Memory B cell (primary cell): ENCODE data around the gene ATXN1.

Experiments used
- ATAC-seq: fragments of 150-1000 bp; cut with Tn5 transposase; 2 replicates; pipeline ENCODE4 v1.10.0; 2021; ENCODE audit warnings: low read depth, mild to moderate bottlenecking, moderate library complexity
- DNase-seq, 2 donors: peaks; one replicate each; pipeline ENCODE4 v3.0.0; 2022; ENCODE audit warnings: low spot score in 2 of 2
- H3K27ac Mint-ChIP-seq: one replicate; pipeline ENCODE4 v1.8.0; 2022; ENCODE audit warnings: mild to moderate bottlenecking, moderate library complexity, mixed read lengths
- H3K27me3 Mint-ChIP-seq: one replicate; pipeline ENCODE4 v1.8.0; 2022; ENCODE audit warnings: mixed read lengths
- H3K36me3 Mint-ChIP-seq: one replicate; pipeline ENCODE4 v1.8.0; 2022; ENCODE audit warnings: mild to moderate bottlenecking, mixed read lengths
- H3K4me1 Mint-ChIP-seq: one replicate; pipeline ENCODE4 v1.8.0; 2022; ENCODE audit warnings: mixed read lengths
- H3K4me3 Mint-ChIP-seq: one replicate; pipeline ENCODE4 v1.8.0; 2022; ENCODE audit warnings: mild to moderate bottlenecking, moderate library complexity, mixed read lengths
- H3K9me3 Mint-ChIP-seq: one replicate; pipeline ENCODE4 v1.8.0; 2022; ENCODE audit warnings: mixed read lengths

Gene ATXN1

DNA sequence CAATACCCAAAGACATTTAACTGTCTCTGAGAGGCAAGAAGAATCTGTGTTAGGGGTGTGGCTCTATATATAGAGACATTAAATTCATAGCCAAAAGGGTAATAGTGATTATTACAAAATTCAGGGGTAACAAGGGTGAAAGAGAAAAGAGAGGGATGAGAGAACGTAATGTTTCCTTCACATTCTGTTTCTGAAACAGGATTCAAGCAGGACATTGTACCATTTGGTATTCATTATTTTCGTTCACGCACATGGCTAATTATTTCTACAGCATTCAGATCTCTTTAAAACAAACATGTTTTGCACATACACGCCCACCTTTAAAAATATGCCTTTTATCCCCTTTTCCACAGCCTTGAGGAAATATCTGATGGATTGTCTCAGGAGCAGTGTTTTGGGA lies 400.1 kb downstream of the ATXN1 start:
- no peak for DNase-seq
- Mint-ChIP-seq H3K36me3 (peaks cover 3% of the 10 kb centered on the region), H3K4me1 (no peaks in the 10 kb centered on the region), H3K27me3 (no peaks in the 10 kb centered on the region), H3K9me3 (no peaks in the 10 kb centered on the region), H3K27ac (no peak overlapping the region), H3K4me3 (no peak overlapping the region)
- ATAC-seq, result no peak

DNA sequence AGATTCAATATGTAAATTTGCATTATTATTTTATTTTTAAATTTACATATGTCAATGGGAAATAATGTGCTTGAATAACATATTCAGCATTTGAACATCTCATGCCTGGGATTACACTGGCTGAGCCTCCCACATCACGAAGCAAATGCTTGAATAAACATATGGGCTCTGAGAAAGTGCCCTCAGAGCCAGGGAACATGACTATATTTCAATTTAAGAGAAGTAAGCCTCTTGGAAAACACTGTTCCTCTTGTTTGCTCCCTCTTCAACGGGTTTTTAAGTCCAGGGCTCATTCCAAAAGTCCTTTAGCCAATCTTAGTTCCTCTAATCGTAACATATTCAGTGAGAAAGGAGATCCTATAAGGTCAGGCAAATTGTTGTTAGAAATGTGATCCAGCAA lies 400.9 kb downstream of the ATXN1 start:
- Mint-ChIP-seq H3K4me1 (peaks cover 3% of the 10 kb centered on the region), H3K27ac (no peak overlapping the region), H3K27me3 (no peaks in the 10 kb centered on the region), H3K9me3 (peaks cover 2% of the 10 kb centered on the region), H3K4me3 (no peak overlapping the region), H3K36me3 (peaks cover 6% of the 10 kb centered on the region)
- DNase-seq (no peak), ATAC-seq (no peak)

DNA sequence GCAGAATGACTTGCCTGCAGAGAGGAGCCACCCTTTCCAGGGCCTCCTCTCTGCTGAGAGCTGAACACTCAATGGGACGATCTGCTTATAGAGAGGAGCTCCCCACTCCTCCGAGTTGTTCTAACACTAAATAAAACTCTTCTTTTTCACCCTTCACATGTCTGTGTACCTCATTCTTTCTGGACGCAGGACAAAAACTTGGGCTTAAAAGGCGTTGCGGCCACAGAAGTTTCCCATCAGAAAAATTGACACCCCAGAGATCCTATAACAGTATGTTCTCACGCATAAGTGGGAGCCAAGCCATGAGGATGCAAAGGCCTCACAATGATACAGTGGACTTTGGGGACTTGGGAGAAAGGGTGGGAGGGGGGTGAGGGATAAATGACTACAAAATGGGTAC lies 401.7 kb downstream of the ATXN1 start:
- peaks cover 6% of the 10 kb centered on the region for H3K36me3 Mint-ChIP-seq
- peaks cover 2% of the 10 kb centered on the region for H3K9me3 Mint-ChIP-seq
- H3K4me1 Mint-ChIP-seq, result peaks cover 3% of the 10 kb centered on the region
- H3K4me3 Mint-ChIP-seq, result no peak overlapping the region
- no peak for DNase-seq
- no peak for ATAC-seq
- H3K27ac Mint-ChIP-seq, result no peak overlapping the region
- H3K27me3 Mint-ChIP-seq, result no peaks in the 10 kb centered on the region

DNA sequence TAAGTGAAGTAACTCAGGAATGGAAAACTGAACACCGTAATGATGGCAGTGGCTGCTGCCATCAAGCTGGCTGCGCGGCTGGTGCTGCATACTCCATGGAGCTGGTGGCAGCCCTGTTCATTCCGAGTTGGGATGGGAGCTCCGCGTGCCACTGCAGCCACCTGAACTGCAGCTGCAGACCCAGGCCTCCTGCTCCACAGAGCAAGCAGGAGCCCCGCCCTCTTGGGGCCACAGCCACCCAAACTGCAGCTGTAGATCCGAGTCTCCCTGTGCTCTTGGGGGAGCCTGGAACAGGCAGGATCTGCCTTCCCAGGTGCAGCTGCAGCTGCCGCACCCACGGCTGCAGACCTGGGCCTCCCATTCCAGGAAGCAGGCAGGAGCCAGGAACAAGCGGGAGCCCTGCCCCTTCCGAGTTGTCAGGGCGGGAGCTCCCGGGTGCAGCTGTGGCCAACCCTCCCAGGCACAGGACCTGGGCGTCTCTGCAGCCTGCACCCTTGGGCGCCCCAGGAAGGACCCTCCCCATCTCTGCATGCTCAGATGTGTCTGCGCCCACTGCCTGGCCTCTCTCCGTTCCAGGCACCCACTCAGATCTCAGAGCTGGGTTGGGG lies 402.6 kb downstream of the ATXN1 start:
- H3K27me3 Mint-ChIP-seq, result no peaks in the 10 kb centered on the region
- H3K4me3 Mint-ChIP-seq, result no peak overlapping the region
- peaks cover 6% of the 10 kb centered on the region for H3K36me3 Mint-ChIP-seq
- no peak overlapping the region for H3K27ac Mint-ChIP-seq
- no peak for ATAC-seq
- H3K9me3 Mint-ChIP-seq, result peaks cover 2% of the 10 kb centered on the region
- H3K4me1 Mint-ChIP-seq, result peaks cover 3% of the 10 kb centered on the region
- DNase-seq, result no peak

DNA sequence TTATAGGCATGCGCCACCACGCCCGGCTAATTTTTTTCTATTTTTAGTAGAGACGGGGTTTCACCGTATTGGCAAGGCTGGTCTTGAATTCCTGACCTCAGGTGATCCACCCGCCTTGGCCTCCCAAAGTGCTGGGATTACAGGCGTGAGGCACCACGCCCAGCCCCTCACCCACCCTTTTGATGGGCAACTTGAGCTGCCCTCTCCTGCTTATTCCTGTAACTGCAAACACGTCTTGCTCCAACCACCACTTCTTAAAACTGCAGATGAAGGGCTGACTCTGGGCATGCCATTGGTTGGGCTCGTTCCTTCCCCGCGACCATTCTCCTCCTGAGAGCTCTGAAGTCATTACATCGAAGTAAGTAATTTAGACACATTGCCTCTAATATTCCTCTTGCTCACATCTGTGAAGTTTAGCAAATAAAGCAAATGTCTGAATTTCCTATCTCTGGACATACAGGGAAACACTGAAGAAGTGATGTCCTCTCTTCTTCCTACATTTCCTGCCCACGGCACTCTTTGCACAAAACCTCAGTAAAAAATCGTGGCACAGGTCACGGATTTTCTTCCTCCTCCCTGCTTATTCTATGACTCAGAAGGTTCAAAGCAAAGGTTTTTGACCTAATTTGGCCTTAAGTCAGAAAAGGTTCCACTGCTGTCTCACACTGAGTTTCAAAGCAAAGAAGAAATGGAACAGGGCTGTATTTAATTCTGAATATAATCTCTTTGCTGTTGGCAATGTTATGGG lies 405.4 kb downstream of the ATXN1 start:
- Mint-ChIP-seq H3K27ac (no peak overlapping the region), H3K4me1 (peaks cover 3% of the 10 kb centered on the region), H3K36me3 (peaks cover 4% of the 10 kb centered on the region), H3K27me3 (no peaks in the 10 kb centered on the region), H3K9me3 (peaks cover 2% of the 10 kb centered on the region), H3K4me3 (no peak overlapping the region)
- DNase-seq (no peak), ATAC-seq (no peak)

DNA sequence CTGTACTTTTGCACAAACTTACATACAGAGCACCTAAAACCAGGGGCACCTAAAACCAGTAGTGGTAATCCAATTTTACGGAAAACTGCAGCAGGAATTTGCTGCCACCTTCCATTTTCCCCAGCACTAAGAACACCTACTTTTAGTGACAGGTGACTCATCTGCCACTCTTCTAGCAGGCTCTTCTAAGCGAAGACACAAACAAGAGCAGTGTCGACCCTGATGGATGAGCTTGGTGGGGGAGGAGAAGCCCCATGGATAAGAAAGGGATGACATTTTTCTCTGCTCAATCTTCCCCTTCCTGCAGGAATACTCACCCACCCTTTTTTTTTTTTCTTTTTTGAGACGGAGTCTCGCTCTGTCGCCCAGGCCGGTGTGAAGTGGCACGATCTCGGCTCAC lies 406.0 kb downstream of the ATXN1 start:
- no peak for ATAC-seq
- H3K27me3 Mint-ChIP-seq, result no peaks in the 10 kb centered on the region
- peaks cover 2% of the 10 kb centered on the region for H3K9me3 Mint-ChIP-seq
- peaks cover 3% of the 10 kb centered on the region for H3K4me1 Mint-ChIP-seq
- no peak overlapping the region for H3K27ac Mint-ChIP-seq
- peaks cover 4% of the 10 kb centered on the region for H3K36me3 Mint-ChIP-seq
- no peak for DNase-seq
- no peak overlapping the region for H3K4me3 Mint-ChIP-seq

DNA sequence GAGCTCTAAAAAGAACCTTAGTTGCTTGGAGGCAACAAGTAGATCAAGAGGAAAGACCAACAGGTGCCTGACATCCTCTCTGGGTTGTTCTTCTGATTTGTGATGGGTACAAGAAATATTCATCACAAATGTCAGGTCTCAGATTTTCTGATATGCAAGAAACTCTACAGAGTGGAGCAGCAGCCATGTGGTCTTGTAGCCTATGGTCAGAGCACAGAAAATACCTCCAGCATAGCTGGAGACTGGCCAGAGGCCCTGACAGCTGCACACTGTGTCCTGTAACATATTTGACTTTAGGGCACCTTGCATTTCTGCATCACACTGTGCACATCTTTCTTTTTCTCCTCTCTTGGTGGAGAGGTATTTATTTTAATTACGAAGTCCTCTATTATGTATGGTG lies 406.6 kb downstream of the ATXN1 start:
- peaks cover 4% of the 10 kb centered on the region for H3K36me3 Mint-ChIP-seq
- no peak overlapping the region for H3K27ac Mint-ChIP-seq
- no peaks in the 10 kb centered on the region for H3K27me3 Mint-ChIP-seq
- no peak for DNase-seq
- H3K4me1 Mint-ChIP-seq, result peaks cover 3% of the 10 kb centered on the region
- ATAC-seq, result no peak
- H3K4me3 Mint-ChIP-seq, result no peak overlapping the region
- peaks cover 2% of the 10 kb centered on the region for H3K9me3 Mint-ChIP-seq

DNA sequence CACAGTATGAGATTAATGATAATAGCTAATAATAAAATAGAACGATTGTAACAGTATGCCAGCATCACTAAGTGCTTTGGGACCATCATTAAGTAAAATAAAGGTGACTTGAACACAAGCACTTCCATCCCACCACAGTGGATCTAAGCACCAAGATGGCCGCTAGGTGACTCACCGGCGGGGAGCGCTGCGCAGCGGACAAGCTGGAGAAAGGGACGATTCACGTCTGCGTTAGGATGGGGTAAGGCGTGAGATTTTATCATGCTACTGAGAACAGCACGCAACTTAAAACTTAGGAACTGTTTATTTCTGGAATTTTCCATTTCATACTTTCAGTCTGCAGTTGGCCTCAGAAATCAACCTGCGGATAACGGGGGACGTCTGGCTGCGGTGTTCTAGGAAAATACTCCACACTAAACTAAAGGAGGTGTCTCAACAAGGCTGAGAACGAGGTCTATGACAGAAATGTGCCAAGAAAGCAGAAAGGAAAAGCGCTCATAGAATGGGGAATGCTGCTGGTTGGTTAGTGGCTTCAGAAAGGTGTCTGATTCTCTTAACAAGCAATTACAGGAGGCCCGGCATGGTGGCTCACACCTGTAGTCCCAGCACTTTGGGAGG lies 408.3 kb downstream of the ATXN1 start:
- peaks cover 2% of the 10 kb centered on the region for H3K9me3 Mint-ChIP-seq
- H3K27ac Mint-ChIP-seq, result no peak overlapping the region
- peaks cover 3% of the 10 kb centered on the region for H3K4me1 Mint-ChIP-seq
- ATAC-seq (no peak), DNase-seq (no peak)
- H3K4me3 Mint-ChIP-seq, result no peak overlapping the region
- peaks cover 4% of the 10 kb centered on the region for H3K36me3 Mint-ChIP-seq
- no peaks in the 10 kb centered on the region for H3K27me3 Mint-ChIP-seq

DNA sequence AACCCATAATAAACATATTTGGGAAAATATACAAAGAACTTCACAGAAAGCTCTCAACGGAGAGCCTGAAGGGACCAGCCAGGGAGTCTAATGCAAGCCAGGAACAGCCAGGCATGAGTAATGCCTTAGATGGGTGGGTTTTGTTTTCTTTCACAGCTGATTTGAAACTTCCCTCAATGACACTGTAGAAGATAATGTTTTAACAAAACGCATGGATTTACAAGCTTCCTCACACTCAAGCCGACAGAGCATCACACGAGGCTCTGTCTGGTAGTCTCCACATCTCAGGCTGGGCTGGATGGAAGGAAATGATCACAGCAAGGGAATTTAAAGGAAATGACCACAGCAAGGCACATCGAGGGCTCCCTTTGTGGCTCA lies 409.0 kb downstream of the ATXN1 start:
- Mint-ChIP-seq H3K4me3 (no peak overlapping the region), H3K36me3 (peaks cover 3% of the 10 kb centered on the region), H3K9me3 (peaks cover 2% of the 10 kb centered on the region), H3K27me3 (no peaks in the 10 kb centered on the region), H3K27ac (no peak overlapping the region), H3K4me1 (peaks cover 3% of the 10 kb centered on the region)
- DNase-seq (no peak), ATAC-seq (no peak)

DNA sequence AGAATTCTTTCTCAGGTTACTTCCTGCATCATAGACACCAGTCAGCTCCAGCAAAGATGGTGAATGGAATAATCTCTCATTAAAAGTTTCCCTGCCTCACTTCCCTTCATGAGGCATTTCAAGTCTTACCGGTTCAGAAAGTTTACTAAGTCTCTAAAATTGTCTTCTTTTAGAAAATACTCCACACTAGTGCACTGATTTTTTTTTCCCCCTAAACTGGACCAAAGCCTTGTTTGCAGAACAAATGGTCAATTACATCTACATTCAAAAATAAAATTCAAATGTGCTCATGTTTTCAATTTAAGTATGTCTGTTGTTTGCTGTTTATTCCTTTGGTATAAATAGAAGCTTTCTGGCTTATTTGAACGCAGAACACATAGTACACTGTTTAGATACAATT lies 411.7 kb downstream of the ATXN1 start:
- Mint-ChIP-seq H3K27ac (no peak overlapping the region), H3K4me3 (no peak overlapping the region), H3K4me1 (no peaks in the 10 kb centered on the region), H3K36me3 (no peaks in the 10 kb centered on the region), H3K9me3 (no peaks in the 10 kb centered on the region), H3K27me3 (no peaks in the 10 kb centered on the region)
- no peak for DNase-seq
- ATAC-seq, result no peak

DNA sequence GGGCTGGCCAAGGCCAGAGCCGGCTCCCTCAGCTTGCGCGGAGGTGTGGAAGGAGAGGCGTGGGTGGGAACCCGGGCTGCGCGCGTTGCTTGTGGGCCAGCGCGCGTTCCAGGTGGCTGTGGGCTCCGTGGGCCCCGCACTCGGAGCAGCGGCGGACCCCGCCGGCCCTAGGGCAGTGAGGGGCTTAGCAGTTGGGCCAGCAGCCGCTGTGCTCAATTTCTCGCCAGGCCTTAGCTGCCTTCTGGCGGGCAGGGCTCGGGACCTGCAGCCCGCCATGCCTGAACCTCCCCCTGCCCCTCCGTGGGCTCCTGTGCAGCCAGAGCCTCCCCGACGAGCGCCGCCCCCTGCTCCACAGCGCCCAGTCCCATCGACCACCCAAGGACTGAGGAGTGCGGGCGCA lies 414.4 kb downstream of the ATXN1 start:
- H3K4me3 Mint-ChIP-seq, result no peak overlapping the region
- DNase-seq (no peak), ATAC-seq (no peak)
- H3K27me3 Mint-ChIP-seq, result no peaks in the 10 kb centered on the region
- H3K9me3 Mint-ChIP-seq, result no peaks in the 10 kb centered on the region
- no peak overlapping the region for H3K27ac Mint-ChIP-seq
- peaks cover 3% of the 10 kb centered on the region for H3K36me3 Mint-ChIP-seq
- H3K4me1 Mint-ChIP-seq, result peaks cover 3% of the 10 kb centered on the region

DNA sequence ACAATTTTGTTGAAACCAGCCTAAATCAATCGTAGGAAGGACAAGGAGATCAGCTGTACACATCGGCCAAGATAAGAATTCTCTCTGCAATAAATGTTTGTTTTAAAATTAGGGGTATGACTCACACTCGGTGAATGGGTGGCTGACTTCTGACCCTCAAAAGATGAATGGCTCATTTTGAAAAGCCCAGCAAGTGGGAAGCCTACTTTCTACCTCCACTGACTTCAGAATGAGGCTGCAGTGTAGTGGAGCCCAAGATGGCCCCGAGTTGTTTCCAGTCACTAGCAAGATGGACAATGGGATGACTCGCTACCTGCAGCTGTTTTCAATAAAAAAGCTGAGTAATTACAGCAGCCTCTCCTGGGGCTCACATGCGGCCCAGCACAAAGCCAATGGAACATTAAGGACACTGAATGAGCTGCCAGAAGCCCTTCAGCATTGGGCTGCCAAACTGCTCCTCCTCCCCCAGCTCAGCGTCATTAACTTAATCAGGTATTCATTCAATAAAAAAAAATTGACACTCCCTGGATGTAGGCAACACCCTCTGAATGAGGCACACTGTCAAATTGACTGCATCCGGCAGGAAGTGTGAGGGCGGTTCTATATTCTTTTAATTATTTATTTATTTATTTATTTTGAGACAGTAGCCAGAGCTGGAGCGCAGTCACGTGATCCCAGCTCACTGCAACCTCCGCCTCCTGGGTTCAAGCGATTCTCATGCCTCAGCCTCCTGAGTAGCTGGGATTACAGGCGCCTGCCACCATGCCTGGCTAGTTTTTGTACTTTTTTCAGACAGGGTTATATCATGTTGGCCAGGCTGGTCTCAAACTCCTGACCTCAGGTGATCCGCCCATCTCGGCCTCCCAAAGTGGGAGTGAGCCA lies 415.6 kb downstream of the ATXN1 start:
- Mint-ChIP-seq H3K4me1 (peaks cover 3% of the 10 kb centered on the region), H3K36me3 (peaks cover 3% of the 10 kb centered on the region), H3K9me3 (no peaks in the 10 kb centered on the region), H3K4me3 (no peak overlapping the region), H3K27ac (no peak overlapping the region), H3K27me3 (no peaks in the 10 kb centered on the region)
- ATAC-seq (no peak), DNase-seq (no peak)

DNA sequence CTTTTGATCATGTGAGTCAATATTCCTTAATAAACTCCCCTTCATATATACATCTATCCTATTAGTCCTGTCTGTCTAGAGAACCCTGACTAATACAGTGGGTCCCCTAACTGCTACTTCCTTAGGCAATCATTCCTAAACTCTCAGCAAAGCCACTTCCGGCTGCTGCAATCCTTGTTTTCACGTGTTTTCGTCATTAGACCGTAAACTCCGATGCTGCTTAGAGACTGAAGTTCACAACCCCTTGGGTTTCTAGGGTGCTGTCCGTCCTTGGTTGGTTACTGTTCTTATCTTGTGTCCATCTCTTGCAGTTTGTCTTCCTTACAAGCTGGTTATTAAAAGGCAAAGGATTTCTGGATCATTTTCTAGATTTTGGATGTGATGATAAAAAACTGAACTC lies 416.5 kb downstream of the ATXN1 start:
- Mint-ChIP-seq H3K27ac (no peak overlapping the region), H3K4me1 (peaks cover 3% of the 10 kb centered on the region), H3K36me3 (peaks cover 3% of the 10 kb centered on the region), H3K27me3 (no peaks in the 10 kb centered on the region), H3K9me3 (no peaks in the 10 kb centered on the region), H3K4me3 (no peak overlapping the region)
- ATAC-seq (no peak), DNase-seq (no peak)

DNA sequence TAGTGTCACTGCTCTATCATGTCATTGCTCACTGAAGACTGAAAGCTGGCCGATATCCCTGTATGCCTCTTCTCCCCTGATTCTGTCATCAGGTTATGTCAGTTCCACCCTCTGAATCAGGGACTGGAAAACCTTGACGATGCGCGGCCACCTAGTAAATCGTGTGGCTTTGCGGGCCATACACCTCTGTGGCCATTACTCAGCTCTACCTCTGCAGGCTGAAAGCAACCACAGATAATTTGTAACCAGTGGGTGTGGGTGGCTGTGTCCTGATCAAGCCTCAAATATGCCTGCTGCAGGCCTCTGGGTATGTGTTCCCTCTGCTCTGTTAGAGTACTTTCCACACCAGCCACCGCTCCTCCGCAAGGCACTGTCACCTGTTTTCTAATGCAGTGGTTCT lies 417.7 kb downstream of the ATXN1 start:
- peaks cover 11% of the 10 kb centered on the region for H3K4me1 Mint-ChIP-seq
- H3K27me3 Mint-ChIP-seq, result no peaks in the 10 kb centered on the region
- ATAC-seq, result no peak
- no peaks in the 10 kb centered on the region for H3K9me3 Mint-ChIP-seq
- peaks cover 3% of the 10 kb centered on the region for H3K36me3 Mint-ChIP-seq
- no peak overlapping the region for H3K4me3 Mint-ChIP-seq
- no peak overlapping the region for H3K27ac Mint-ChIP-seq
- DNase-seq, result no peak
